CD4-positive, CD25-positive, alpha-beta regulatory T cell (primary cell): Measurements from ENCODE around the gene ELMOD2. TPM values are rescaled to one million over a fixed set of nuclear protein-coding genes. Genes with fewer than 3 reads are reported as not detected.

ENCODE experiments used
- ATAC-seq, 2 donors: fragments of 150-1000 bp; cut with Tn5 transposase; one replicate each; pipeline ENCODE4 v1.10.0; 2021; ENCODE audit warnings: low read depth in 2 of 2, moderate number of reproducible peaks in 2 of 2, moderate library complexity in 1 of 2
- DNase-seq, 3 donors: peaks; one replicate each; pipeline versions ENCODE4 v3.0.0 to v3.0.0-alpha.2; 2012 to 2022; ENCODE audit warnings: mixed read lengths in 1 of 3
- H3K27ac ChIP-seq: one replicate; pipeline ENCODE4 v1.7.0; 2013; ENCODE audit warnings: mild to moderate bottlenecking, low read length; ENCODE audit not compliant: insufficient read depth, poor library complexity, severe bottlenecking
- H3K27me3 ChIP-seq: one replicate; pipeline ENCODE4 v1.7.0; 2013; ENCODE audit warnings: low read length; ENCODE audit not compliant: control insufficient read depth, insufficient read depth
- H3K36me3 ChIP-seq: one replicate; pipeline ENCODE4 v1.7.0; 2013; ENCODE audit warnings: mild to moderate bottlenecking, low read length, moderate library complexity; ENCODE audit not compliant: control insufficient read depth, insufficient read depth
- H3K4me1 ChIP-seq: 2 replicates; pipeline ENCODE4 v1.7.0; 2013; ENCODE audit warnings: mild to moderate bottlenecking, low read length; ENCODE audit not compliant: insufficient read depth, control insufficient read depth, poor library complexity, severe bottlenecking
- H3K4me3 ChIP-seq: one replicate; pipeline ENCODE4 v1.7.0; 2013; ENCODE audit warnings: low read depth, mild to moderate bottlenecking, low read length, moderate library complexity
- H3K9me3 ChIP-seq, 2 experiments: 1 replicate in 1 of 2; 2 replicates in 1 of 2; pipeline ENCODE4 v1.7.0; 2013; ENCODE audit warnings: low read length in 2 of 2, mild to moderate bottlenecking in 1 of 2, moderate library complexity in 1 of 2; ENCODE audit not compliant: control insufficient read depth in 2 of 2
- H3K27ac Mint-ChIP-seq, 3 donors: one replicate each; pipeline ENCODE4 v1.8.0; 2020 to 2022; ENCODE audit warnings: mild to moderate bottlenecking in 3 of 3, mixed read lengths in 3 of 3, moderate library complexity in 2 of 3
- H3K27me3 Mint-ChIP-seq: one replicate; pipeline ENCODE4 v1.8.0; 2022; ENCODE audit warnings: mild to moderate bottlenecking, mixed read lengths
- H3K36me3 Mint-ChIP-seq: one replicate; pipeline ENCODE4 v1.8.0; 2020; ENCODE audit warnings: mixed read lengths
- H3K4me1 Mint-ChIP-seq, 4 donors: one replicate each; pipeline ENCODE4 v1.8.0; 2020 to 2022; ENCODE audit warnings: mixed read lengths in 4 of 4, mild to moderate bottlenecking in 1 of 4
- H3K4me3 Mint-ChIP-seq, 4 donors: one replicate each; pipeline ENCODE4 v1.8.0; 2020 to 2022; ENCODE audit warnings: mild to moderate bottlenecking in 4 of 4, mixed read lengths in 4 of 4, moderate library complexity in 3 of 4
- H3K9me3 Mint-ChIP-seq, 7 donors: one replicate each; pipeline ENCODE4 v1.8.0; 2020 to 2022; ENCODE audit warnings: mixed read lengths in 7 of 7, mild to moderate bottlenecking in 3 of 7, moderate library complexity in 2 of 7
- polyA plus RNA-seq, 4 donors: library from polyadenylated mRNA; unstranded; fragments of 300-500 nt; fragmentation: Illumina TruSeq; gene quantifications; one replicate each; pipeline ENCODE4 v1.2.3, GENCODE V29; 2021
- total RNA-seq: library from RNA; stranded (reverse); gene quantifications from one replicate; pipeline ENCODE4 v1.2.3, GENCODE V29; 2022

The ELMOD2 gene
- total and polyA plus RNA-seq, 5 donors from 2014 or later: 8.3 to 14.8 (median 10.6) TPM

- Histone ChIP-seq H3K4me3 (no peak overlapping the region), H3K27ac (no peak overlapping the region), H3K27me3 (peaks cover 3% of the 10 kb centered on the region), H3K4me1 (no peaks in the 10 kb centered on the region), H3K9me3 (no peaks in the 10 kb centered on the region), H3K36me3 (no peaks in the 10 kb centered on the region)
- peaks cover 34% of the 10 kb centered on the region for H3K27me3 Mint-ChIP-seq
- no peak overlapping the region for H3K27ac Mint-ChIP-seq
- no peaks in the 10 kb centered on the region for H3K36me3 Mint-ChIP-seq
- H3K4me1 Mint-ChIP-seq: peaks cover 0 to 6% (median 2%) of the 10 kb centered on the region in 4 donors
- H3K9me3 Mint-ChIP-seq: peaks cover 0 to 9% (median 5%) of the 10 kb centered on the region in 7 donors
- DNase-seq: peak in 1 of 3 donors; percentile 28
- no peak for ATAC-seq
- no peak overlapping the region for H3K4me3 Mint-ChIP-seq
These were observed 71.1 kb downstream of the ELMOD2 start for GRCh38 chr4:140595065-140595464.

DNA sequence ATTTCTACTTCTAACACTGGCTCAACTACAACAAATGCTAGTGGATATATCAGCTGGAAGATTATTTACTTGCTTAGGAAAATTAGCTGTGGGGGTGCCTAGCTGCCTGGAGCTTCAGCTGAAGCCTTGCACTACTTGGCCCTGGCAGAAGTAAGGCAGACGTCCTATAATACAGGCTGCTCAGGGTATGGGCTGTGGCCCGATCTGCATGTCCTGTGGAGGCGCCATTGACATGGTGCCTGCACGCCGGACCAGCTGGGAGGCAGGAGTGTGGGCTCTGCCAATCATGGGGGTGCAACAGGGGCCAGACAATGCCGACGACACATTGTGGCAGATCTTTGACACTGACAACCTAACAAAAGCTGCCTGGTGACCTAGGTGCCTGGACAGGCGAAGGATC, 76.4 kb downstream of the ELMOD2 start:
- H3K27me3 Mint-ChIP-seq: peaks cover 15% of the 10 kb centered on the region
- H3K4me3 ChIP-seq: no peak overlapping the region
- no peak overlapping the region for H3K27ac Mint-ChIP-seq

GRCh38 chr4:140602714-140603113, 78.7 kb downstream of the ELMOD2 start:
- Histone ChIP-seq H3K4me3 (no peak overlapping the region), H3K27me3 (peaks cover 3% of the 10 kb centered on the region), H3K9me3 (no peaks in the 10 kb centered on the region), H3K4me1 (no peaks in the 10 kb centered on the region), H3K36me3 (no peaks in the 10 kb centered on the region), H3K27ac (no peak overlapping the region)
- Mint-ChIP-seq H3K9me3 (peaks cover 0 to 2% (median 0%) of the 10 kb centered on the region in 7 donors), H3K36me3 (no peaks in the 10 kb centered on the region), H3K4me1 (no peaks in the 10 kb centered on the region), H3K4me3 (no peak overlapping the region), H3K27me3 (peaks cover 27% of the 10 kb centered on the region), H3K27ac (no peak overlapping the region)
- DNase-seq (no peak), ATAC-seq (no peak)

More for the DNA sequence above, 76.4 kb downstream of the ELMOD2 start:
- ATAC-seq: no peak
- DNase-seq: no peak
- H3K36me3 Mint-ChIP-seq: no peaks in the 10 kb centered on the region
- H3K9me3 ChIP-seq: no peaks in the 10 kb centered on the region
- no peak overlapping the region for H3K27ac ChIP-seq
- H3K4me1 ChIP-seq: no peaks in the 10 kb centered on the region
- H3K9me3 Mint-ChIP-seq: peaks cover 0 to 2% (median 0%) of the 10 kb centered on the region in 7 donors
- H3K4me1 Mint-ChIP-seq: no peaks in the 10 kb centered on the region
- H3K27me3 ChIP-seq: peaks cover 3% of the 10 kb centered on the region
- H3K4me3 Mint-ChIP-seq: no peak overlapping the region
- no peaks in the 10 kb centered on the region for H3K36me3 ChIP-seq

DNA sequence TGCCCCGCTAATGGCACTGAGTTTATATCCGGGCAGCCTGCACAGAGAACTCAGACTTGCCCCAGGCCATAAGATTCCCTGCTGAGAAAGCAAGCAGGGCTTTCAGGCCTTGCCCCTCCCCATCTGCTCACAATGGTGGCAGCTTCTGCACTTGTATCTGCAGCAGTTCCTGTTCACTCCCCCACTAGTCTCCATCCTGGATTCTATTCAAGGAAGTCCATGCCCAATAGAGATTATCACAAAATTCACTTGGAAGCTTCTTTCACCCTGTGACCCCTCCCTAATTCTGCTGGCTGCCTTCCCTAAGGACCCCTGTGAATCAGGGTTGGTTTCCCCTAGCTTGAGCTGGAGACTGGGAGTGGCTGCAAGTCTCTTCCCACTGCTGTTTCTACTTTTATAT, 79.3 kb downstream of the ELMOD2 start:
- peaks cover 27% of the 10 kb centered on the region for H3K27me3 Mint-ChIP-seq
- no peak overlapping the region for H3K27ac Mint-ChIP-seq
- no peak overlapping the region for H3K4me3 ChIP-seq
- H3K36me3 Mint-ChIP-seq: no peaks in the 10 kb centered on the region
- peaks cover 0 to 2% (median 0%) of the 10 kb centered on the region in 7 donors for H3K9me3 Mint-ChIP-seq
- no peak overlapping the region for H3K27ac ChIP-seq
- H3K4me3 Mint-ChIP-seq: no peak overlapping the region
- no peaks in the 10 kb centered on the region for H3K36me3 ChIP-seq
- DNase-seq (no peak), ATAC-seq (no peak)
- H3K4me1 ChIP-seq: no peaks in the 10 kb centered on the region
- H3K27me3 ChIP-seq: peaks cover 3% of the 10 kb centered on the region
- no peaks in the 10 kb centered on the region for H3K9me3 ChIP-seq
- no peaks in the 10 kb centered on the region for H3K4me1 Mint-ChIP-seq

Other genes starting within 250 kb of the ELMOD2 start
- 9.5 TPM for gene SCOC, start 150.5 kb upstream of the ELMOD2 start, total RNA-seq
- gene SCOC, start 150.5 kb upstream of the ELMOD2 start, polyA plus RNA-seq: 10 to 100 TPM; 22.1 to 34.1 (median 29.4) TPM
- gene CLGN, start 96.5 kb upstream of the ELMOD2 start, total RNA-seq: not detected
- not detected for gene CLGN, start 96.5 kb upstream of the ELMOD2 start, polyA plus RNA-seq
- not detected for gene MGAT4D, start 25.9 kb upstream of the ELMOD2 start, total RNA-seq
- not detected for gene MGAT4D, start 25.9 kb upstream of the ELMOD2 start, polyA plus RNA-seq
- gene UCP1, start 44.8 kb downstream of the ELMOD2 start, total RNA-seq: not detected
- not detected for gene UCP1, start 44.8 kb downstream of the ELMOD2 start, polyA plus RNA-seq
- 0.30 TPM for gene TBC1D9, start 232.2 kb downstream of the ELMOD2 start, total RNA-seq
- gene TBC1D9, start 232.2 kb downstream of the ELMOD2 start, polyA plus RNA-seq: under 1 TPM in 2 of 4 donors, not detected in 2; 0.03 to 0.20 TPM